Measurements from ENCODE around the gene DOK1.
A peak's percentile ranks its signal among the peaks of the same experiment; 100 is the strongest.

DOK1 gene

DNA sequence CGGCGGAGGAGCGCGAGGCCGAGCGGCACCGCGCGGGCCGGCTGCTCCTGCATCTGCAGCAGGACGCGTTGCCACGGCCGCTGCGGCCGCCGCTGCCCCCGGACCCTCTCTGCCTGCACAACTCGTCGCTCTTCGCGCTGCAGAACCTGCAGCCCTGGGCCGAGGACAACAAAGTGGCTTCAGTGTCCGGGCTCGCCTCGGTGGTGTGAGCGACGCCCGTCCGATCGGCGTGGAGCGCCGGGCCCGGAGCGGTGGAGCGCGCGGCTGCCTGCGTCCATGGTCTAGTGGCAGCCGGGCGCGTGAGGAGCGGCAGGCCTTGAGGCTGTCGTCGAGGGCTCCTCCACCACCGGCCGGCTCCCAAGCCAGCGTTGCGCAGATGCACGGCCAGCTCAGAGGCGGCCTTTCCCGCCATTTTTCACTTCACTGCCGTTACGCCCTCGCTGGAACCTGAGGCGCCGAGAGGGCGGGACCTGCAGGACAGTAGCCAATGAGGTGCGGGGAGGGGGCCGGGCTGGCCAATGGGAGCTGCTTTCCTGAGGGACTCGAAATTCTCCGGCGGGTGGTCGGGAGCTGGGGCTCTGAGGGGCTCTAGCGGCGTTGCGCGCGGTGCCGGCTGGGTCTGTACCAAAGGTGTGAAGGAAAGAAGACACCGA lies 38.4 kb upstream of the DOK1 start:
- Mint-ChIP-seq H3K4me3 (peak overlapping the region; percentile 58), H3K27me3 (peaks cover 79% of the 10 kb centered on the region), H3K27ac (no peak overlapping the region), H3K9me3 (no peaks in the 10 kb centered on the region), H3K4me1 (ENCODE audit: low read depth) (peaks cover 25% of the 10 kb centered on the region), H3K36me3 (ENCODE audit: low read depth) (no peaks in the 10 kb centered on the region)

DNA sequence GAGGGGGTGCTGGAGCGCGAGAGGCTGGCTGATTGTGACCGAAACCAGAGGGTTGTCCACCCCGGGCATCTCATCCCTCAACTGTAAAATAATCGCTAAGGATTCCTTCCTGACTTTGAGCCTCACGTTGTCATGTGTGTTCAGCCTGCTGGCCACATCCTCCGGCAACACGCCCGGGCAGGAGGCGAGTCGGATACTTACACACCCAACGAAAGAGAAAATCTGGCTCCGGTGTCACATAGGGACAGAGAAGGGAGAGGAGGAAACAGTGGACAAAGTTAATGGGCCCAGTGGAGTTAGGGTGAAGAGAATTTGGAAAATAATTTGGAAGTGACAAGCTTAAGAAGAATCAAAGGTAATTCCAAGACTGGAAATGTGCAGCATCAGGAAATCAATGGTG lies 37.9 kb upstream of the DOK1 start:
- Mint-ChIP-seq H3K4me3 (peak overlapping the region; percentile 58), H3K36me3 (ENCODE audit: low read depth) (no peaks in the 10 kb centered on the region), H3K4me1 (ENCODE audit: low read depth) (peaks cover 25% of the 10 kb centered on the region), H3K27me3 (peaks cover 74% of the 10 kb centered on the region), H3K9me3 (no peaks in the 10 kb centered on the region), H3K27ac (peak overlapping the region; percentile 14)

DNA sequence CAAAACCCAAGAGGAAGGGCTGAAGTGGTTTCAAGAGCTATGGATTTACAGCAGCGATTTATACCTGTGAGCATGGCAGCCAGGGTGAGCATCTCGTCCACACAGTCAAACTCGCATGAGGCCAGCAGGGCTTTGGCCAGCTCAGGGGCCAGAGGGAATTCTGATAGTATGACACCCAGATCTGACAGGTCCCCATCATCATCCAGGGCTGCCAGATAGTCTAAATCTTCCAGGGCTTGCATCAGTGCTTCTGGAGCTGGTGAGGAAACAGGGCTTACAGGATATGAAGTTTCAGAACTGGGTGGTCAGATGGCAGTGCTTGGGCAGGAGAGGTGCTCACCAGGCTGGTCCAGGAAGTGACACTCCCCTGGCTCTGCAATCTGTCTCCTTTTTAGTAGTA lies 32.0 kb upstream of the DOK1 start:
- Mint-ChIP-seq H3K4me3 (no peak overlapping the region), H3K4me1 (ENCODE audit: low read depth) (peaks cover 15% of the 10 kb centered on the region), H3K36me3 (ENCODE audit: low read depth) (peaks cover 18% of the 10 kb centered on the region), H3K27ac (no peak overlapping the region), H3K9me3 (no peaks in the 10 kb centered on the region), H3K27me3 (peaks cover 35% of the 10 kb centered on the region)

DNA sequence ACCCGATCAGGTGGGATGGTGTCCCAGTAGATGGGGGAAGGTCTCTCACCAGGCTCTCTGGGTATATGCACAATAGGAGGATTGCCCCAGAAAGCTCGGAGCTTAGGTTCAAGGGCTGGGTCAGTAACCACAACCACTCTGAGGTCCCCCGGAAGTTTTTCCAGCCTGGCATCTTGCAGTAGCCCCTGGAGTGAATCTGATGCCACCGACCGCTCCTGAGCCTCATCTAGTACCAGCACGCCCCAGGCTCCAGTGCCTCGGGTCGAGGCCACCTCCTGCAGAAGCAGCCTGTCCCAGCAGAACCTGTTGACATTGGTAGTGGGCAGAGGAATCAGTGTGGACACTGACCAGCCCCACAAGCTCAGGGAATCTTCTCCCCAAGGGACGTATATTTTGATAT lies 30.5 kb upstream of the DOK1 start:
- no peak overlapping the region for H3K4me3 Mint-ChIP-seq
- peaks cover 20% of the 10 kb centered on the region for H3K27me3 Mint-ChIP-seq
- no peaks in the 10 kb centered on the region for H3K9me3 Mint-ChIP-seq

DNA sequence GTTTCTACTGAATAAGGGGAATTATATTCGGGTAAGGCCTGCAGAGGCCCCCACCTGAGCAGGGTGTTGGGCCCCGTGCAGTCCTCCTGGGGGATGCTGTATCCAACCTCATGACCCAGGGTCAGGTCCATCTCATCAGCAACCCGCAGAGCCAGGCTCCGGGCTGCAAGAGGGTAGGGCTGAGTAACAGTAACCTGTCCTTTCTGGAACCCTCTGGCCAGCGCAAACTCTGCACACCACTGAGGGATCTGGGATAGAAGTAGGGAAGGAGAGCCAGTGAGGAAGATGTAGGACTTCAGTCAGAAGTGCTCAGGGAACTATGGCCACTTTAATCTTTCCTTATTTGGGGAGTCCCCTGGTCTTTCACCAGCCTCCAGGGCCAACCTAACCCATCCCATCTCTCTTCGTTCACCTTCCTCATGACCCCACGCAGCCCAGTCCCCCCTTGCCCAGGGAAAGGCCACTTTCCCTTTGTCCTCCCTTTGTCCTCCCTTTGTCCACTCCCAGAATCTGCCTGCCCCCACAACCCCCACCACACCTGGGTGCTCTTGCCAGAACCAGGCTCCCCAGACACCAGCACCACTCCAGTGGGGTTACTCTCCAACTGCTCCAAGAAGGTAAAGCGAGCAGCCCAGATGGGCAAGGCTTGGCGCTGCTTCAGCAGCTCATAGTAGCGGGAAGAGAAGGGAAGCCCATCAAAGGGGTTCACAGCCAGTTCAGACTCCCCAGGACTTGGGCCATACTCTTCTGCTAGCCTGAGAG lies 29.4 kb upstream of the DOK1 start:
- Mint-ChIP-seq H3K9me3 (no peaks in the 10 kb centered on the region), H3K4me3 (no peak overlapping the region), H3K36me3 (ENCODE audit: low read depth) (peaks cover 36% of the 10 kb centered on the region), H3K27me3 (peaks cover 8% of the 10 kb centered on the region), H3K4me1 (ENCODE audit: low read depth) (peaks cover 30% of the 10 kb centered on the region), H3K27ac (no peak overlapping the region)

More for the DNA sequence above, 30.5 kb upstream of the DOK1 start:
- peaks cover 30% of the 10 kb centered on the region for H3K4me1 Mint-ChIP-seq (ENCODE audit: low read depth)
- H3K36me3 Mint-ChIP-seq (ENCODE audit: low read depth) = peaks cover 33% of the 10 kb centered on the region
- no peak overlapping the region for H3K27ac Mint-ChIP-seq

DNA sequence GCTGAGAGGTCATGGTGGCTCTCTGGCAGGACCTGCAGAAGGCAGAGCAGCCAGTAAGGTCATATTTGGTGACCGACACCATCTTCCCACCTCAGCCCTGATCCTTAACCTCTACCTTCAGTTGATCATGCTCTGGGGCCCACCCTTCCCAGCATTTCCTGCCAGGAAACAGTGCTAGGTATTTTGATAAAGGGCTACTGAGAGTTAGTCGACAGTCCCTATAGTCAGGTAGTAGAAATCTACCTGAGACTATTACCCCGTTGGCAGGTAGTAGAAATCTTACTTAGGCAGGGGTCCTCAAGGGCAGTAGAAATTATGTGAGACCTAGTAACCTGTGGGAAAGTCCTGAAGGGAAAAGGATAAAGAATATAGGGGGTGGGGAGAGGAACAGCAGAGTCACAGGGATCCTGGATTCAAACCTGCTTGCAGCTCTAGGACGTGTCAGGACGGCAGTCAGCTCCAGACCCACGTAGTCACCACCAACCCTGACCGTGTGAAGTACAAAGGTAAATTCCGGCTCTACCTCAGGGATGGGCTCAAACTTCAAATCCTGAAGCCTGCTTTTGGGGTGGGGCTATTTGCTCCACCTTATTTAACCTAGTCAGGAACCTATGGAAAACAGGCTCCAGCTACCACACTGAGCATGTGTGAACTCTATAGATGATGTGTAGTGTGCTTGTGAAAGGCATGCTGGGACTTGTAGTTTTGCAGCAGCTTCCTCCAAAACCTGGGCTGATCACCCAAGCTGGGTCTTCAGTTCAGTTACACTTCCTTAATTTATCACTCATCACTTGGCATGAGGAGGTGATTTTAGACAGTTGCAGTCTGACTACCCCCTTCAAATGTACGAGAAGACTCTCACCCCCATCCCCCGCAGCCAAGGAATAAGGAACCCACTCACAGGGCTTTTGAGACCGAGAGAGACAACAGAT lies 28.5 kb upstream of the DOK1 start, which contains the start of gene DQX1:
DQX1 (minus strand) TSS at position 515 of the 932 bp plus-strand sequence; CDS start at position 13, 502 bp downstream.
- H3K4me1 Mint-ChIP-seq (ENCODE audit: low read depth) = peaks cover 35% of the 10 kb centered on the region
- H3K27ac Mint-ChIP-seq = no peak within 1 kb of the TSS
- H3K4me3 Mint-ChIP-seq = peak within 1 kb of the TSS; percentile 99
- H3K36me3 Mint-ChIP-seq (ENCODE audit: low read depth) = peaks cover 42% of the 10 kb centered on the region
- no peaks in the 10 kb centered on the region for H3K9me3 Mint-ChIP-seq
- peaks cover 4% of the 10 kb centered on the region for H3K27me3 Mint-ChIP-seq

DNA sequence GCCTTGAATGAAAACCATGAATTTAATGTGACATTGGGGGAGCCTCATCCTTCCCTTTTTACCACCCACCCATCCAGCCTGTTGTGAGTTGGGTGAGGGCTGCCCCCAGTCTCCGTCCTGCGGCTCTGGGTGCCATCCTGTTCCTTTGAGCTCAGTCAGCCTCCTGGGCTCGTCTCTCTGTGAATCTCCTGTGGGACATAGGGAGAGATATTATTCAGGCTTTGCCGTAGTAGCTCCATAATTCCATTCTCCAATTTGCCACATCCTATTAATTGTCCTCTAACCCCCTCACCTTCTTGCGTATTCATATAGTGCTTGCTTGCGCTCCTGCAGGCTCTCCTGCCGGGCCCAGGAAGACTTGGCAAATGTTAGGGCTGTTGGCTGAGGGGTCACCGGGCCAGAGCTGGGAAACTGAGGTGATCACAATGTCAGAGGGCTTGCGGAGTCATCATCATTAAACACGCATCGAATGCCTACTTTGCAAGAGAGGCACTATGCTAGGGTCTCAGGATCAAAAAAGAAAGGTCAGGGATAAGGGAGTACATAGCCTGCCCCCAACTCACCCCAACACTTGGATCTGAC lies 27.8 kb upstream of the DOK1 start:
- Mint-ChIP-seq H3K27ac (no peak overlapping the region), H3K4me3 (peak overlapping the region; percentile 99)

DNA sequence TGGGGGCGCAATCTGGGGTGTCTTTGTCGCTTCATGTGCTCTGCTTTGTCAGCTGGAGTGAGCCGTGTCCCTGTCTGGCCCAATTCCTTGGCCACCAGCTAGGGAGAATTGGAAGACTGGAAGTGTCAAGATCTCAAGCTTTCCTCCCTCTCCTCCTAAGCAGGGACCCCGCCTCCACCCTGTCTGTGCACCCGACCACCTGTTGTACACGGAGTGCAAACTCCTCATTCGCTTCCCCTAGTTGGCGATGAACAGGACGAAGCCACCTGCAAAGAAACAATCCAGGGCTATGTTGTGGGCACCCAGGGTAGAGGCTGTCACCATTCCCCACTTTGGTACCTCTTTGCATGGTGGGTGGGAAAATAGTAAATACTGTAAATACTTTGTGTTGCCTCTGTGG lies 26.8 kb upstream of the DOK1 start:
- H3K27ac Mint-ChIP-seq = peak overlapping the region; percentile 98
- H3K36me3 Mint-ChIP-seq (ENCODE audit: low read depth) = peaks cover 59% of the 10 kb centered on the region
- peaks cover 50% of the 10 kb centered on the region for H3K4me1 Mint-ChIP-seq (ENCODE audit: low read depth)
- H3K9me3 Mint-ChIP-seq = no peaks in the 10 kb centered on the region
- H3K27me3 Mint-ChIP-seq = no peaks in the 10 kb centered on the region
- H3K4me3 Mint-ChIP-seq = peak overlapping the region; percentile 99

More for the DNA sequence above, 27.8 kb upstream of the DOK1 start:
- peaks cover 43% of the 10 kb centered on the region for H3K4me1 Mint-ChIP-seq (ENCODE audit: low read depth)
- H3K9me3 Mint-ChIP-seq = no peaks in the 10 kb centered on the region
- H3K27me3 Mint-ChIP-seq = peaks cover 4% of the 10 kb centered on the region
- peaks cover 49% of the 10 kb centered on the region for H3K36me3 Mint-ChIP-seq (ENCODE audit: low read depth)

DNA sequence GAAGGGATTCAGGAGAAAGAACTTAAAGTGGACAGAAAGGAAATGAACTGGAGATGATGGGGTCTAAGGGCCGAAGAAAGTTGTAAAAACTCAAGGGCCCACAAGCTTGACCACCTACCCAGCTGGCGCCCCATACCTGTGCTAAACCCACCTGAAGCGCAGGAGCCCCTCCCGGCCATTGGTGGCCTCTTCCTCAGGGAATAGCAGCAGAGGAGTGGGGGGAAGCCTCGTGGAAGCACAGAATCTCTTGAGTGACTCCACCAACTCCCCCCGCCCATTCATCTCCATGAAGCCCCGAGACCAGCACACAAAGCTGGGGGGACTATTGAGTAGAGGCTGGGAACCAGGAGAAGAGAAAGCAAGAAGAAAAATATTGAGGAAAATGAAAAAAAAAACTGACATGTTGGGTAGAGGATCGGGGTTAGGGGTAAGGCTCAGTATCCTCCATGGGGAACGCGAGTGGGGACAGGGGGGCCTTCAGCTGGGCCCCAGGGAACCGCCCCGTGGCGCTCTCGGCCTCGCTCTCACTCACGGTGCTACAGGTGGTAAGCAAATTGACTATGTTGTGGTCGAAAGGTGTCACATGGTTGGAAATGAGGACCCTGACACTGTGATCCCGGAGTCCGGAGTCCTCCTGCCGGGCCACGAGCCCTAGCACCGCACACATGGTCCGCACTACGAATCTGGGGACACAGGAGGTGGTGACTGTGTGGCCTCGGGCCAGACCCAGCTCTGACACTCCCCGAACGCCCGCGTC lies 25.7 kb upstream of the DOK1 start:
- Mint-ChIP-seq H3K27me3 (no peaks in the 10 kb centered on the region), H3K36me3 (ENCODE audit: low read depth) (peaks cover 60% of the 10 kb centered on the region)

DNA sequence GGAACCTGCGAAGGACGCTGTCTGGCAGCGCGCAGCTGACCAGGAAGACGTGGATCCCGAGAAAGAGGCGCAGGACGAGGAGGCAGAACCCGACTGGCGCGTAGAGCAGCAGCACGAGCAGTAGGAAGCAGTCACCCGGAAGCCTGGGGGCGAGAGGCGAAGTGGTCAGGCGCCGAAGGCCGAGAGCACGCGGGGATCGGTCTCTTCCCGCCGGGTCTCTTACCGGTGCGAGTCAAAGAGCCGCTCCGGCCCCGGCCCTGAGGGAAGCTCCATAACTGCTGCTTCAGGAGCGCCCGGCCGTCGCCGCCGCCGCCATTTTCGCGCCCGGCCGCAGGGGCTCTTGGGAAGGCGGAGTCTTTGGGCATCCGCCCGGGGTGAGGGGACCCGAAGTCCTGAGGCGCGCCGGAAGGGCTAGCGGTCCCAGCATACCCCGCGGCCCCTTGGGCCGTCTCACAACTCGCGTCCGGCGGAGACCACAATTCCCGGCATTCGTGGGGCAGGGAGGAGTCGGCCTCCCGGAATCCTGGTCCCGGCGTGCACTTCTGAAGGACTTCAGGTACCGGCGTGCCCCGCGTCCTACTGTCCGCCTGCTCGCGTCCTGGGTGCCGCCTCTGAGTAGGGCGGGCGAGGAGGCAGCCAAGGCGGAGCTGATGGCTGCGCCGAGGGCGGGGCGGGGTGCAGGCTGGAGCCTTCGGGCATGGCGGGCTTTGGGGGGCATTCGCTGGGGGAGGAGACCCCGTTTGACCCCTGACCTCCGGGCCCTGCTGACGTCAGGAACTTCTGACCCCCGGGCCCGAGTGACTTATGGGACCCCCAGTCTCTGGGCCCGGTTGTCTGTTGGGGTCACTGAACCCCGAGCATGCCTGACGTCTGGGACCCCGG lies 24.9 kb upstream of the DOK1 start, which contains the start of the genes AUP1 and HTRA2:
AUP1 (minus strand) TSS at position 350 of the 882 bp plus-strand sequence; CDS start at position 273, 77 bp downstream.
HTRA2 (plus strand) TSS at position 577 of the 882 bp plus-strand sequence; CDS start at position 651, 74 bp downstream.
- peaks cover 50% of the 10 kb centered on the region for H3K4me1 Mint-ChIP-seq (ENCODE audit: low read depth)
- H3K4me3 Mint-ChIP-seq = peak within 1 kb of the TSS; percentile 99
- H3K27me3 Mint-ChIP-seq = no peaks in the 10 kb centered on the region
- H3K9me3 Mint-ChIP-seq = no peaks in the 10 kb centered on the region
- H3K36me3 Mint-ChIP-seq (ENCODE audit: low read depth) = peaks cover 63% of the 10 kb centered on the region
- H3K27ac Mint-ChIP-seq = peak within 1 kb of the TSS; percentile 98

More for the DNA sequence above, 25.7 kb upstream of the DOK1 start:
- Mint-ChIP-seq H3K4me1 (ENCODE audit: low read depth) (peaks cover 50% of the 10 kb centered on the region), H3K27ac (peak overlapping the region; percentile 98), H3K4me3 (peak overlapping the region; percentile 99), H3K9me3 (no peaks in the 10 kb centered on the region)

DNA sequence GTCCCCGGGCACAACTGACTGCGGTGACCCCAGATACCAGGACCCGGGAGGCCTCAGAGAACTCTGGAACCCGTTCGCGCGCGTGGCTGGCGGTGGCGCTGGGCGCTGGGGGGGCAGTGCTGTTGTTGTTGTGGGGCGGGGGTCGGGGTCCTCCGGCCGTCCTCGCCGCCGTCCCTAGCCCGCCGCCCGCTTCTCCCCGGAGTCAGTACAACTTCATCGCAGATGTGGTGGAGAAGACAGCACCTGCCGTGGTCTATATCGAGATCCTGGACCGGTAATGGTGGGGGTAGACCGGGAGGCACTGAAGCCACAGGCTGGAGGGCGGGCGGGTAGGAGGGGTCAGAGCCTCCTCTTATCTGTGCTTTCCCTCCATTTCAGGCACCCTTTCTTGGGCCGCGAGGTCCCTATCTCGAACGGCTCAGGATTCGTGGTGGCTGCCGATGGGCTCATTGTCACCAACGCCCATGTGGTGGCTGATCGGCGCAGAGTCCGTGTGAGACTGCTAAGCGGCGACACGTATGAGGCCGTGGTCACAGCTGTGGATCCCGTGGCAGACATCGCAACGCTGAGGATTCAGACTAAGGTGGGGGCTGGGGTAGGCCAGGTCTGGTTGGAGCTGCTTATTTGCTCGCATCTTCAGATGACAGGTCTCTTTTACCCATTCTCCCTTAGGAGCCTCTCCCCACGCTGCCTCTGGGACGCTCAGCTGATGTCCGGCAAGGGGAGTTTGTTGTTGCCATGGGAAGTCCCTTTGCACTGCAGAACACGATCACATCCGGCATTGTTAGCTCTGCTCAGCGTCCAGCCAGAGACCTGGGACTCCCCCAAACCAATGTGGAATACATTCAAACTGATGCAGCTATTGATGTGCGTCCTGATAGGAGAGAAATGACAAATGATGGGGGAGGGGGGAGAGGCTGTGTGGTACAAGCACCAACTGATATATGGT lies 24.0 kb upstream of the DOK1 start:
- Mint-ChIP-seq H3K4me3 (peak overlapping the region; percentile 99), H3K9me3 (no peaks in the 10 kb centered on the region), H3K27me3 (no peaks in the 10 kb centered on the region), H3K36me3 (ENCODE audit: low read depth) (peaks cover 63% of the 10 kb centered on the region), H3K27ac (peak overlapping the region; percentile 78), H3K4me1 (ENCODE audit: low read depth) (peaks cover 50% of the 10 kb centered on the region)

DNA sequence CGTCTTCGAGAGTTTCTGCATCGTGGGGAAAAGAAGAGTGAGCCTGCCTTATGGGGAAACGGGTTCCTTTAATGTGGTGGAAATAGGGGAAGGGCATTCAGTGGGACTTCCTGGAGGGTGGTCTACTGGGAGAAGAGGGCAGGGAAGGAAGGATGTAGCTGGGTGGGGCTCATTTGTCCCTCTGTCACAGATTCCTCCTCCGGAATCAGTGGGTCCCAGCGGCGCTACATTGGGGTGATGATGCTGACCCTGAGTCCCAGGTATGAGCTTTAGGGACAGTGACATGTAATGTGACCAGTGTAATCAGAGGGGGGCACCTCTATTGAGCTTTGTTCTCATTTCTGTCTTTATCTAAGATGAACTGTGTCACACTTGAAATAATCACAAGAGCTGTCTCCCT lies 22.9 kb upstream of the DOK1 start:
- H3K27me3 Mint-ChIP-seq = no peaks in the 10 kb centered on the region
- H3K27ac Mint-ChIP-seq = peak overlapping the region; percentile 78
- H3K4me3 Mint-ChIP-seq = peak overlapping the region; percentile 99
- H3K9me3 Mint-ChIP-seq = no peaks in the 10 kb centered on the region
- H3K36me3 Mint-ChIP-seq (ENCODE audit: low read depth) = peaks cover 53% of the 10 kb centered on the region
- peaks cover 44% of the 10 kb centered on the region for H3K4me1 Mint-ChIP-seq (ENCODE audit: low read depth)
